Measurements from ENCODE around the gene SFTPA1.
"Not testable (repeated sequence)": the region's sequence is repeated elsewhere in the genome, so short reads cannot be mapped to it uniquely, and the experiment has no call there.

SFTPA1 gene

DNA sequence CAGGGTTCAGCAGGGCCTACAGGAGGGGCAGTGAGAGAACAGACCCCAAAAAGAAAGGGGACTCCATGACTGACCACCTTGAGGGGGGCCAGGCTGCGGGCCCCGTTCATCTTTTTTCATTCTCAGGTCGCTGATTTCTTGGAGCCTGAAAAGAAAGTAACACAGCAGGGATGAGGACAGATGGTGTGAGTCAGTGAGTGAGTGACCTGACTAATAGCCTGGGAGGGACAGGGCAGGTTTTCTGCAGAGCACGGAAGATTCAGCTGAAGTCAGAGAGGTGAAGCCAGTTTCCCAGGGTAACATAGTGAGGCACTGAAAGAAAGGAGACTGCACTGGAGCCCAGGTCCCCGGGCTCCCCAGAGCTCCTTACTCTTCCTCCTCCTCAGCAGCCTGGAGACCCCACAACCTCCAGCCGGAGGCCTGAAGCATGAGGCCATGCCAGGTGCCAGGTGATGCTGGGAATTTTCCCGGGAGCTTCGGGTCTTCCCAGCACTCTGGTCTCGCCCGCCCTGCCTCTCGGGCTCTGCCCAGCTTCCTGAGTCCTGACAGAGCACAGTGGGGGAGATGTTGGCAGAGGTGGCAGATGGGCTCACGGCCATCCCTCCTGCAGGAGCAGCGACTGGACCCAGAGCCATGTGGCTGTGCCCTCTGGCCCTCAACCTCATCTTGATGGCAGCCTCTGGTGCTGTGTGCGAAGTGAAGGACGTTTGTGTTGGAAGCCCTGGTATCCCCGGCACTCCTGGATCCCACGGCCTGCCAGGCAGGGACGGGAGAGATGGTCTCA, 646 bp downstream of the SFTPA1 start:
- not testable (repeated sequence) for DNase-seq

DNA sequence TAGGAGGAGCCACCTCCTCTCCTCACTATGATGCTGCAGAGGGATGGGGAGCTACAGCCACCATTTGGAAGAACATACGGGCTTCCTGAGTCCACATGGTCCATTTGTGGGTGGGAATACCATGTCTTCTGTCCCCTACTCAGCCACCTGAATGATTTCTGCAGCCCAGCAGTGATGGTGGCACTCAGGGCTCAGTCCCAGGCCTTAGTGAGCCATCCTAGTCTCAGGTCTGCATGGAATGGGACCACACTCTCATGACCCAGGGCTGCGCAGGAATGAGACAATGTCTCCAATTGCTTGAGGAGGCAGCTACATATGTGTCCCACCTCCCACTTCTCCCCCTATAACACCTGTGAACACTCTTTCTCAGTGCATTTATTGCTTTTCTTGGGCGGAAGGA, 4.8 kb downstream of the SFTPA1 start:
- DNase-seq, result no peak

DNA sequence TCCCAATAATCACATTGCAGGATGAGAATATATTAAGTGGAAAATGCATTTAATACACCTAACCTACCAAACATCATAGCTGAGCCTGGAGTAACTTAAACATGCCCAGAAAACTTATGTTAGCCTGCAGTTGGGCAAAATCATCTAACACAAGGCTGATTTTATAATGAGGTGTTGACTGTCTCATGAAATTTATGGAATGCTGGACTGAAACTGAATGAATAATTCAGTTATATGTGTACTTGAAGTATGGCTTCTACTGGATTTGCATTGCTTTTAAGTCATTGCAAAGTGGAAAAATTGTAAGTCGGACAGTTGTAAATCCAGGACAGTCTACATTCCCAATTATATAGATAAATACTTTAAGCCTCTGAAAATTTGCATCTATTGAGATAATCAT, 5.4 kb downstream of the SFTPA1 start:
- no peak for DNase-seq

DNA sequence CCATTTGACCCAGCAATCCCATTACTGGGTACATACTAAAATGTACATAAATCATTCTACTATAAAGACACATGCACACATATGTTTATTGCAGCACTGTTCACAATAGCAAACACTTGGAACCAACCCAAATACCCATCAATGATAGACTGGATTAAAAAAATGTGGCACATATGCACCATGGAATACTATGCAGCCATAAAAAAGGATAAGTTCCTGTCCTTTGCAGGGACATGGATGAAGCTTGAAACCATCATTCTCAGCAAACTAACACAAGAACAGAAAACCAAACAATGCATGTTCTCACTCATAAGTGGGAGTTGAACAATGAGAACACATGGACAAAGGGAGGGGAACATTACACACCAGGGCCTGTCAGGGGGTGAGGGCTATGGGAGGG, 12.9 kb downstream of the SFTPA1 start:
- not testable (repeated sequence) for DNase-seq

DNA sequence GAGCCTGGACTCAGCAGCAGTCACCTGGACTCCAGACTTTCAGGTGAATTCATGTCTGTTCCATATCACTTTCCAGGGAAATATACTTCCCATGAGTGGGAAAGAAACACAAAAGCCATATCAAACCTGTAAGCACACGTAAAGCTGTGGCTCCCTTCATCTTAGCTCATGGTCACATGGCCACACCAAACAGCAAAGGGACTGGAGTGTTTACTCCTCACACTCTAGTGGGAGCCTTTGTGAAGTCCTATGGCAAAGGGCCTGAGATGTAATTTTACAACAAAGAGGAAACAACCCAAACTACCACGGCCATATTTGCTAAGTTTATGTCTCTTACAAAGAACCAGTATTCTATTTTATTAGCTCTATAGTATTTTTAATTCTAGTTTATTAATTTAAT, 16.3 kb downstream of the SFTPA1 start:
- DNase-seq, result no peak

DNA sequence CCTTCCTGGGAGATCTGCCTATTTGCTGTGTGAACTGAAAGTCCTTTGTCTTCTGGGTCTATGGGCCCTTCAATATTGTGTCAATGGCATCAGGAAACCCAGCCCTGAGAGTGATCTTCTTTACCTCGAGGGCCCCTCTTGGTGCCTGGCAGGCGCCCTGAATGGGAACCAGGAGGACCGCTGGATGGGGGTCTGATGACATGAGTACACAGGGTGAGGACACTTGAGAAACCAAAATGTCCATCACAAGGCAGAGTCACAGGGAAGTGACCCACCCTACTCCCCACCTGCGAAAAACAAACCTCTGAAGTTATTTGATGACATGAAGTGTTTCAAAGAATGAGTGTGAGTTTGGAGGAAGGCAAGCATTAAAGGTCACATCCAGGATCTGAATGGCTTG, 17.3 kb downstream of the SFTPA1 start:
- no peak for DNase-seq

DNA sequence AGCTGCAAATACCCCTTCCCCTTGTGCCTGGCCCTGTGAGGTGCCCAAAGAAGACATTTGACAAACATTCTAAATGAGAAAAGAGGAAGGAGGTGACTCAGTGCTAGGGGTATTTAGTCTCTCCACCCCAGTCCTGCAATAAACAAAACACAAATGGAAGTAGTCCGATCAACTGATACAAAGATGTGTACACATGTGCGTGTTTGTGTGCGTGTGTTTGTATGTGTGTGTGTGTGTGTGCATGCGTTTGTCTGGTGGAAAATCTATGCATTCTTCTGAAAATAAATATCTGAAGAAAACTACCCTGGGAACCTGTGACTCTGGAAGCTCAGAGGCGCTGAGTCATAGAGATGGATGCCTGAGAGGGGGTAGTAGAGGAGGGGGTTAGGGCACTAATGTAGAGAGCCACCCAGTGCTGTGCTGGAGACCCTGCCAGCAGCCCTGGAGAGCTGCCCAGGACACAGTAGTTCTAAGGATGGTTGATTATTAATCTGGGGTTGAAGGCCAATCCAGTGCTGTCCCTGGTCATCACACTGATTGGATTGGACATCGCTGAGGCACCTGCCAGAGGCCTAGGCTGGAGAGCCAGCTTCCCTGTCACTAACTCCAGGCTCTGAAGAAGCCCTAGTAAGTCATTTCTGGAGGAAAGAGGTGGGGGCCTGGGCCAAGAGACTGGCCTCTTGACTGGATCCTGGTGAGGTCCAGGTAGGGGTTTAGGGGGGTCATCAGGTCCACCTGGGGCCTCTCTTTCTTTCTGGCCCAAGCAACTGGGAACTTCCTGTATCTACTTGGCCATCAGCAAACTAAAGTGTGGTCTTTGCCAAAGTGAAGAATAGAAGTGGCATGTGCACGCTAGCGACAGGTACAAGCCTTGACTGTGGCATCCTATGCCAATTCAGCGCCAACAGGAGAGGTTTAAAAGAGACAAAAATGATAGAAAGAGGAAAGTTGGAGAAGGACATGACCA, 18.5 kb downstream of the SFTPA1 start:
- DNase-seq, result no peak

DNA sequence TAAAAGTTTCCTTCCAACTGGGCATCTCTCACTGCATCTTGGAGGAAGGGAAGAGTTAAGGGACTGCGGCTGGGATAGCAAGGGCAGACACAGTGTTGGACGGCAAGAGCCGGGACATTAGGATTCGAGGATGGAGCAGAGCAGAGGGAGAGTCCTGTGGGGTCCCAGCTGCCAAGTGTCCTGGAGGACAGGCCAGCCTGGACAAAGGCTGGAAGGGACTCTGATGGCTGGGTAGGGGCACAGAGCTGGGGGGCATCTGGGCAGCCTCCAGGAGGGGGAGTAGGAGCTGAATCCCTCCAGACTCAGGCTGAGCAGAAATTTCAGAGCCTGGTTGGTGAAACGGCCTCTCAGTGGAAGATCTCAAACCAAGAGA, 19.2 kb downstream of the SFTPA1 start:
- DNase-seq, result no peak

DNA sequence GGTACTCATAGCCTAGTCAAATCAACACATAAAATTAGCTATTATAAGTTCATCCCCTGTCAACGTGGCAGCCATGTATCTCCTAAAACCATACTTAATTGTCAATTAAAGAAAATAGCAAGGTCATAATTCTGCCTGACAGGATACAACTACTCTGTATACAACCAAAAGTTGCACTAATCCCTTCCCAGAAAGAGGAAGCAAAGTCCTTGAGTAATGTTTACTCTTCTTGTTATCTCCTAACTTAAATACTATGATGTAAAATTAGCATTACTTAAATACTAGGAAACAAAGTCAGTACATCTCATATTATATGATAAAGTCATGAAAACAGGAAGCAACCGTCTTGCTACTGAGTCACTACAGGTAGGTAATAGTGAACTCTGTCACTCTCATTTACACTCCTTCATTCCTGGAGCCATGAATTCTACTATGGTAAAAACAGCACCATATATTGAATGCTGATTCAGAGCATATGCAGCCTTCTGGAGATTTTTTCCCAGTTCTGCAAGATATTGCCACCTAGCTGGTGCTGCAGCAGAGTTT, 26.0 kb downstream of the SFTPA1 start:
- DNase-seq, result not testable (repeated sequence)

DNA sequence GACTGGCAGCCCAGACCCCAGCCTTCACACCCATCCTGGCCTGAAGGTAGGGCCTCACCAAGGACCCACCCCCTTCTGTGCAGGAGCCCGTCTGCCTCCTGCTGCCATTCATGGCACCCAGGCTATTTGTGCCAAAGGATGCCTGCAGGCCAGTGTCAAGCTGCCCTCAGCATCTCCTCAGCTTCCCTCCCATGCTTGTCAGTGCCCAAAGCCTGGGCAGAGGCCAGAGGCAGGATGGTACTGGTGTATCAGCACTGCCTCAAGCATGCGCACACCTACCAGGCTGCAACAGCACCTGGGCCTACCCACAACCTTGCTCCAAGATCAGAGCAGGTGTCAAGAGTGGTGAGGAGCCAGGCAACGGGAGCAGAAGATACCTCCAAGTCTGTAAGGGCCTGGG, 27.6 kb downstream of the SFTPA1 start:
- DNase-seq, result no peak

DNA sequence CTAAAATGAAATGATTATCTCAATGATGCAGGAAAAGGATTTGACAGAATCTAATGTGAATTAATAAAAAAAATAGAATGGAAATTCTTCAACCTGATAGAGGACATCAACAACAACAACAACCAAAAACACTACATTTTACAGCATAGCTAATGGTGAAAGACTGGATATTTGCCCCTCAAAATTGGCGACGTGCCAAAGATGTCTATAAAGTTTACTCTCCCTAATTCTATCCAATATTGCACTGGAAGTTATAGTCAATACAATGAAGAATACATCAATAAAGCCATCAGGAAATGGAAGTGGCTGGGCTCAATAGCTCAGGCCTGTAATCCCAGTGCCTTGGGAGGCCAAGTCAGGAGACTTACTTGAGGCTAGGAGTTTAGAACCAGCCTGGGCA, 42.0 kb downstream of the SFTPA1 start:
- not testable (repeated sequence) for DNase-seq

DNA sequence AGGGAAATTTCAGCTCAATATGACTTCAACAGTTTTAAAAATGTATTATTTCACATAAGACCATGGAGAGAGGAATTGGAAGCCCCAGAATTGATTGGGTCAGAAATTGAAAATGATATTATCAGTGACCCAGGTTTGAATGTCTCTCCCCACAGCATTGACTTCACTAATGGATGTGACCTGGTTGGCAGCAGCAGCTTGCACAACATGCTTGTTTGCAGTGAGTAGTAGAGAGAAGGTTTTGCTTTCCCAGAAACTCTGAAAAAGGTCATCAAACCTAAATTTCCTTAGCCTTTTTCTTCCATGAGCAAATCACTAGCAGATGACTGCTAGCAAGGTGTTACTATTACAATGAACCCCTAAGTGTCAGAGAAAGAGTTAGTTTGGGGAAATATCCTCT, 52.5 kb downstream of the SFTPA1 start:
- not testable (repeated sequence) for DNase-seq

DNA sequence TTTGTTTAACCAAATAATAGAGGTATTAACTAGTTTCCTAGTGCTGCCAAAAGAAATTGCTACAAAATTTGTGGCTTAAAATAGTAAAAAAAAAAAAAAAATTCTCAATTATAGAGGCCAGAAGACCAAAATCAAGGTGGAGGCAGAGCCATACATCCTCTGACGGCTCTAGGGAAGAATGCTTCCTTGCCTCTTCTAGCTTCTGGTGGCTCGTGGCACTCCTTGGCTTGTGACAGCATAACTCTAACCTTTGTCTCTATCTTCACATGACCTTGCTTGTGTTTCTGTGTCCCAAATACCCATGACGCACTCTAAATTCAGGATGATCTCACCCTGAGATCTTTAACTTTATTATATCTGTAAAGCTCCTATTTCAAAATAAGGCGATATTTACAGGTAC, 53.9 kb downstream of the SFTPA1 start:
- DNase-seq, result not testable (repeated sequence)

All from NCI-H187 treated with DMSO at 0.1 percent for 48 hours (cell line).